Nephron progenitor cell (in vitro differentiated cells): ENCODE measurements around the gene APOA4.

Source experiments
- DNase-seq: peaks from one replicate; pipeline ENCODE4 v3.0.0; 2021
- H3K27ac Mint-ChIP-seq: 2 replicates; pipeline ENCODE4 v1.8.0; 2021; ENCODE audit warnings: mild to moderate bottlenecking, moderate library complexity, mixed read lengths
- H3K27me3 Mint-ChIP-seq: 2 replicates; pipeline ENCODE4 v1.8.0; 2021; ENCODE audit warnings: mild to moderate bottlenecking, low read depth, mixed read lengths; ENCODE audit not compliant: poor library complexity
- H3K36me3 Mint-ChIP-seq: 2 replicates; pipeline ENCODE4 v1.8.0; 2021; ENCODE audit warnings: low read depth, mixed read lengths
- H3K4me1 Mint-ChIP-seq: 2 replicates; pipeline ENCODE4 v1.8.0; 2021; ENCODE audit warnings: mixed read lengths
- H3K4me3 Mint-ChIP-seq: 2 replicates; pipeline ENCODE4 v1.8.0; 2021; ENCODE audit warnings: mild to moderate bottlenecking, moderate library complexity, mixed read lengths
- H3K9me3 Mint-ChIP-seq: 2 replicates; pipeline ENCODE4 v1.8.0; 2021; ENCODE audit warnings: mild to moderate bottlenecking, moderate library complexity, mixed read lengths
- TF ChIP-seq, protein P1 (sequence below): fragments of 200-600 bp; sonication (generic); IDR thresholded peaks from 2 replicates; pipeline ENCODE4 v1.5.0; 2021; ENCODE audit warnings: antibody characterized with exemption

APOA4 gene

GRCh38 chr11:116813781-116814471 lies 9.2 kb downstream of the APOA4 start:
- Mint-ChIP-seq H3K27ac (no peak overlapping the region), H3K4me3 (no peak overlapping the region), H3K36me3 (no peaks in the 10 kb centered on the region), H3K4me1 (no peaks in the 10 kb centered on the region), H3K9me3 (no peaks in the 10 kb centered on the region), H3K27me3 (peaks cover 3% of the 10 kb centered on the region)
- DNase-seq = no peak
- TF ChIP-seq, protein P1, sequence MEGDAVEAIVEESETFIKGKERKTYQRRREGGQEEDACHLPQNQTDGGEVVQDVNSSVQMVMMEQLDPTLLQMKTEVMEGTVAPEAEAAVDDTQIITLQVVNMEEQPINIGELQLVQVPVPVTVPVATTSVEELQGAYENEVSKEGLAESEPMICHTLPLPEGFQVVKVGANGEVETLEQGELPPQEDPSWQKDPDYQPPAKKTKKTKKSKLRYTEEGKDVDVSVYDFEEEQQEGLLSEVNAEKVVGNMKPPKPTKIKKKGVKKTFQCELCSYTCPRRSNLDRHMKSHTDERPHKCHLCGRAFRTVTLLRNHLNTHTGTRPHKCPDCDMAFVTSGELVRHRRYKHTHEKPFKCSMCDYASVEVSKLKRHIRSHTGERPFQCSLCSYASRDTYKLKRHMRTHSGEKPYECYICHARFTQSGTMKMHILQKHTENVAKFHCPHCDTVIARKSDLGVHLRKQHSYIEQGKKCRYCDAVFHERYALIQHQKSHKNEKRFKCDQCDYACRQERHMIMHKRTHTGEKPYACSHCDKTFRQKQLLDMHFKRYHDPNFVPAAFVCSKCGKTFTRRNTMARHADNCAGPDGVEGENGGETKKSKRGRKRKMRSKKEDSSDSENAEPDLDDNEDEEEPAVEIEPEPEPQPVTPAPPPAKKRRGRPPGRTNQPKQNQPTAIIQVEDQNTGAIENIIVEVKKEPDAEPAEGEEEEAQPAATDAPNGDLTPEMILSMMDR = no peak

GRCh38 chr11:116813170-116813569 lies 9.9 kb downstream of the APOA4 start:
- no peak overlapping the region for H3K27ac Mint-ChIP-seq
- H3K4me1 Mint-ChIP-seq = no peaks in the 10 kb centered on the region
- no peaks in the 10 kb centered on the region for H3K9me3 Mint-ChIP-seq
- H3K36me3 Mint-ChIP-seq = no peaks in the 10 kb centered on the region
- no peak overlapping the region for H3K4me3 Mint-ChIP-seq
- TF ChIP-seq, protein P1 = no peak
- peaks cover 3% of the 10 kb centered on the region for H3K27me3 Mint-ChIP-seq
- no peak for DNase-seq

DNA sequence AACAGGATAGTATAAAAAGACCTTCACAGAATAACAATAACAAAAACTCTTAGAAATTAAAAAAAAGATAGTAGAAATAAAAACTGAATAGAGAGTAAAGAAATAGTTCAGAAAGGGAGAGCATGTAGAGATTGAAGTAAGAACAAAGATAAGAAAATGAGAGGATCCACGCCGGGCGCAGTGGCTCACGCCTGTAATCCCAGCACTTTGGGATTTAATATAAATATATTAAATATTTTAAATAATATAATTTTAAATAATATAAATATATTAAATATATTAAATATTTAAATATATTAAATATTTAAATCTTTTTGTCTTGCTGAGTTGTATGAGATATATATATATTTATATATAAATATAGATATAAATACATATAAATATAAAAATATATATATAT lies 11.0 kb downstream of the APOA4 start:
- Mint-ChIP-seq H3K9me3 (no peaks in the 10 kb centered on the region), H3K4me3 (no peak overlapping the region), H3K4me1 (no peaks in the 10 kb centered on the region), H3K36me3 (no peaks in the 10 kb centered on the region), H3K27me3 (peaks cover 6% of the 10 kb centered on the region), H3K27ac (no peak overlapping the region)
- DNase-seq = no peak
- TF ChIP-seq, protein P1 = no peak

DNA sequence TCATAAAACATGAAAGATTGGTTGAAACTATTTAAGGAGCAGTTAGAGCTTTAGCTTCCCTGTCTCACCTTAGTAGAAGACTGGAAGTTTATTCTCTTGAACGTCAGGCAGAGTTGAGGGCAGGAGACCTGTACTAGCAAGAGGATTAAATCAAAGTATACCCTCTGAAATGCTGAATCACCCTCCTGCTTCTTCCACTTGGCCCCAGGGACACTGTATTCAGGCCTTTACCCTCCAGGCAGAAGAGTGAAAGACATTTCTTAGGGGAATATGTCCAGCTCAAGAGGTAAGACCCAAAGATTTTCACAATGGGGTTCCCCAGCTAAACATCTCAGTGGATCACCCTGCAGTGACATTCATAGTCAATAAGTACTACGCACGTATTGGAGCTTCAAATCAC lies 11.9 kb downstream of the APOA4 start:
- no peaks in the 10 kb centered on the region for H3K9me3 Mint-ChIP-seq
- H3K36me3 Mint-ChIP-seq = no peaks in the 10 kb centered on the region
- H3K27me3 Mint-ChIP-seq = peaks cover 6% of the 10 kb centered on the region
- no peak overlapping the region for H3K27ac Mint-ChIP-seq
- TF ChIP-seq, protein P1 = no peak
- H3K4me1 Mint-ChIP-seq = no peaks in the 10 kb centered on the region
- DNase-seq = no peak
- no peak overlapping the region for H3K4me3 Mint-ChIP-seq

- no peak overlapping the region for H3K4me3 Mint-ChIP-seq
- no peaks in the 10 kb centered on the region for H3K36me3 Mint-ChIP-seq
- peaks cover 14% of the 10 kb centered on the region for H3K27me3 Mint-ChIP-seq
- TF ChIP-seq, protein P1 = no peak
- H3K27ac Mint-ChIP-seq = no peak overlapping the region
- H3K9me3 Mint-ChIP-seq = no peaks in the 10 kb centered on the region
- no peak for DNase-seq
- no peaks in the 10 kb centered on the region for H3K4me1 Mint-ChIP-seq
These were observed 14.6 kb downstream of the APOA4 start for GRCh38 chr11:116808262-116809175.
